Middle frontal gyrus (tissue), 1 donor: ENCODE results near the gene UQCRC2.
"Not testable (repeated sequence)": the region's sequence is repeated elsewhere in the genome, so short reads cannot be mapped to it uniquely, and the experiment has no call there.

Experiments
- DNase-seq: peaks from one replicate; pipeline ENCODE4 v3.0.0-alpha.2; 2015; ENCODE audit warnings: low spot score; ENCODE audit errors: extremely low spot score

Gene UQCRC2

GRCh38 chr16:22008215-22009059 lies 55.3 kb downstream of the UQCRC2 start:
- no peak for DNase-seq

GRCh38 chr16:22010902-22011301 lies 57.7 kb downstream of the UQCRC2 start:
- no peak for DNase-seq

- DNase-seq = no peak
Measured at GRCh38 chr16:22012241-22012640, 59.1 kb downstream of the UQCRC2 start.

- no peak for DNase-seq
Measured at GRCh38 chr16:22013486-22013885, 60.3 kb downstream of the UQCRC2 start.

GRCh38 chr16:22014271-22014873 lies 61.2 kb downstream of the UQCRC2 start:
- no peak for DNase-seq

GRCh38 chr16:22016927-22017326 lies 63.8 kb downstream of the UQCRC2 start:
- no peak for DNase-seq

GRCh38 chr16:22018559-22018958 lies 65.4 kb downstream of the UQCRC2 start:
- DNase-seq = no peak

GRCh38 chr16:22022151-22022550 lies 69.0 kb downstream of the UQCRC2 start:
- no peak for DNase-seq

DNA sequence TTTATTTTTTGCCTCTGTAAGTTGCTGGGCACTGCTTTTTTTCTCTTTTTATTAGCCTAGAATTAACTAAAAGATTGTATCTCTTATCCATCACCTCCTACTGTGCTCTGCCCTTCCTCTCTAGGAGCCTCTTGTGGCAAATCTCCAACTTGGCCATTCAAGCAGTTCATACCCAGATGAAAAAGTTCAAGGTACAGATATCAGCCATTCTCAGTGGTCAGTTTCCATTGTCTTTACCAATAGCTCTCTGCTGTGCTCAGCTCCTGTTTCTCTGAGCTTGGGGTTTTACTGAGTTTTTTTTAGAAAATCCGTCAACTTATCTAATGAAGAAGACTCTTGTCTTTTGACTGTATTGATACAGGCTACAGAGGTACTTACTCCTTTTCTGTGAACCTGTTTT lies 70.3 kb downstream of the UQCRC2 start:
- DNase-seq = no peak

DNA sequence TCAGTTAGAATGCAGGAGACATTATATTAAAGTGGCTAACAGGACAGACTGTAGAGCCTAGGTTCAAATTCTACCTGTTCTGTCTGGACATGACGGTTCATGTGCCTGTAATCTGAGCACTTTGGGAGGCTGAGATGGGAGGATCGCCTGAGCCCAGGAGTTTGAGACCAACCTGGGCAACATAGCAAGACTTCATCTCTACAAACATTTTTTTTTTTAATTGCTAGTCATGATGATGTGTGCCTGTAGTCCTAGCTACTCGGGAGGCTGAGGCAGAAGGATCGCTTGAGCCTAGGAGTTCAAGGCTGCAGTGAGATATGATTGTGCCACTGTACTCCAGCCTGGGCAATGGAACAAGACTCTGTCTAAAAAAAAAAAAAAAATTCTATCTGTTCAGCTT lies 71.6 kb downstream of the UQCRC2 start:
- DNase-seq = not testable (repeated sequence)

DNA sequence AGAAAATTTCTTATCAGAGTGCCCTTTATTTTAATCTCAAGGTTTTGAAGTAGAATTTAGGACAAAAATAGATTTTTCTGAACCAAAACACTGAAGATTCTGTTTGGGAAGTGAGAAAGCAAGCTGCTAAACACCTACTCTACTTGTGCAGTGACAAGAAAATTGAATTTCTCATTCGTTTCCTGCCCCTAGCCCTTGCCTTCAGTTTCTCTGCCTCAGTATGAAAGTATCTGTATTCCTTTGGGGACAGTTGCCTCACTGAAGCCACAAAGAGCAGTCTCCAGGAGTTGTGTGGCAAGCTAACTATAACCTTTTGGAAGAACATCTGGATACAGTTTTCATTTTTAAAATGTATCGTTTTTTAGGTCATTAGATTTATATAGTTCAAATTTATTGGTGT lies 74.5 kb downstream of the UQCRC2 start:
- DNase-seq = no peak

DNA sequence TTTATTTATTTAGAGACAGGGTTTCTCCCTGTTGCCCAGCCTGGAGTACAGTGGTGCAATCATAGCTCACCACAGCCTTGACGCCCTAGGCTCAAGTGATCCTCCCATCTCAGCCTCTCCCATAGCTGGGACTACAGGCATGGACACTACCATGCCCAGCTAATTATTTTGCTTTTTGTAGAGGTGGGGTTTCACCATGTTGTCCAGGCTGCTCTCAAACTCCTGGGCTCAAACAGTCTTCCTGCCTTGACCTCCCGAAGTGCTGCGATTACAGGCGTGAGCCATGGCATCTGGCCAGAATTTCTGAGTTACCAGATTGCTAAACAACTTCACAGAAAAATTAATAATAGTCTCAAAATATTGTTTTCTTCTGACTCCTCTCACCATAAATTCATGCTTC lies 76.5 kb downstream of the UQCRC2 start:
- no peak for DNase-seq

DNA sequence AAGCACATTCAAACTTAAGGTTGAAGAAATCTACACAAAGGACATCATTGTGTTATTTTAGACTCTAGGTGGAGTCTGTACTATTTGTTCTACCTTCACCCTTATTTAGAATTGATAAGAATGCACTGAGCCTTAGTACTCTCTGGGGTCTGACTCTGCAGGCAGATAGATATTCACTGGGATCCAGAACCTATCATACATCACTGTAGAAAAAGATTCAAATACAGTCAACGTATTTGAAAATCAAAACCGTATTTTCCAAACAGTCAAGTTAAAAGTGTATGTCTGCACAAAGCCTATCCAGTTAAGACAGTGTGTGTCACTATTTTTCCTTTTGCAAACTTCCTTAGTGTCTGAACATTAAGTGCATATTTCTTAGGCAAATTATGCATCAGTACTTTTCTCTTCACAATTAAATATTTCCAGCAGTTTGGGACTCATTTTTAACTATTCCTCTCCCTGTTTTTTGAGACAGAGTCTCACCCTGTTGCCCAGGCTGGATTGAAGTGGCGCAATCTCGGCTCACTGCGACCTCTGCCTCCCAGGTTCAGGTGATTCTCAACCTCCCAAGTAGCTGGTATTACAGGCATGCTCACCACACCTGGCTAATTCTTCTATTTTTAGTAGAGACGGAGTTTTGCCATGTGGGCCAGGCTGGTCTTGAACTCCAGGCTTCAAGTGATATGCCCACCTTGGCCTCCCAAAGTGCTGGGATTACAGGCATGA lies 77.1 kb downstream of the UQCRC2 start:
- no peak for DNase-seq

GRCh38 chr16:22031483-22032083 lies 78.4 kb downstream of the UQCRC2 start:
- DNase-seq = no peak
